HUES64 (cell line): ENCODE measurements around the gene IGFBP5.

Experiments
- H3K27ac ChIP-seq: 2 replicates; pipeline ENCODE4 v1.7.0; 2013; ENCODE audit warnings: low read depth, low read length, inconsistent platforms
- H3K27me3 ChIP-seq: 2 replicates; pipeline ENCODE4 v1.6.1; 2013; ENCODE audit warnings: mild to moderate bottlenecking, low read length; ENCODE audit not compliant: insufficient read depth
- H3K36me3 ChIP-seq: 2 replicates; pipeline ENCODE4 v1.6.1; 2013; ENCODE audit warnings: mild to moderate bottlenecking, low read length; ENCODE audit not compliant: insufficient read depth
- H3K4me1 ChIP-seq: 2 replicates; pipeline ENCODE4 v1.6.1; 2013; ENCODE audit warnings: mild to moderate bottlenecking, low read length, moderate library complexity; ENCODE audit not compliant: insufficient read depth
- H3K4me3 ChIP-seq: 2 replicates; pipeline ENCODE4 v1.5.1; 2013; ENCODE audit warnings: mild to moderate bottlenecking, low read length, moderate library complexity
- H3K9ac ChIP-seq: 2 replicates; pipeline ENCODE4 v1.6.1; 2013; ENCODE audit warnings: mild to moderate bottlenecking, low read depth, low read length
- H3K9me3 ChIP-seq: 2 replicates; pipeline ENCODE4 v1.6.1; 2013; ENCODE audit warnings: low read depth, low read length; ENCODE audit not compliant: insufficient read depth
- WGBS: fragments of 150-250, 120-280 bp; methylation state at CpG from one replicate; pipeline ENCODE4 v1.1.7; 2013; ENCODE audit warnings: missing lambda C conversion rate; 5-methylcytosine and 5-hydroxymethylcytosine counted together

The IGFBP5 gene

GRCh38 chr2:216677439-216678097 lies 17.8 kb downstream of the IGFBP5 start:
- H3K9ac ChIP-seq = no peak overlapping the region
- no peaks in the 10 kb centered on the region for H3K27me3 ChIP-seq
- no peak overlapping the region for H3K27ac ChIP-seq
- H3K4me1 ChIP-seq = no peaks in the 10 kb centered on the region
- H3K36me3 ChIP-seq = peaks cover 4% of the 10 kb centered on the region; the same call in 1 of the 2 replicates
- H3K9me3 ChIP-seq = no peaks in the 10 kb centered on the region
- 93% methylated on average over 9 of the region's 9 CpGs for WGBS
- H3K4me3 ChIP-seq = no peak overlapping the region

GRCh38 chr2:216676630-216677029 lies 18.7 kb downstream of the IGFBP5 start:
- H3K9me3 ChIP-seq = no peaks in the 10 kb centered on the region
- no peak overlapping the region for H3K4me3 ChIP-seq
- WGBS = 92% methylated on average over 17 of the region's 17 CpGs

GRCh38 chr2:216674376-216674775 lies 21.0 kb downstream of the IGFBP5 start:
- Histone ChIP-seq H3K4me3 (no peak overlapping the region), H3K9me3 (no peaks in the 10 kb centered on the region), H3K27me3 (no peaks in the 10 kb centered on the region), H3K9ac (no peak overlapping the region), H3K27ac (no peak overlapping the region), H3K4me1 (no peaks in the 10 kb centered on the region), H3K36me3 (peaks cover 4% of the 10 kb centered on the region; the same call in 1 of the 2 replicates)
- WGBS = 95% methylated on average over 9 of the region's 9 CpGs

More at GRCh38 chr2:216676630-216677029, 18.7 kb downstream of the IGFBP5 start:
- H3K27ac ChIP-seq = no peak overlapping the region
- no peaks in the 10 kb centered on the region for H3K4me1 ChIP-seq
- no peaks in the 10 kb centered on the region for H3K27me3 ChIP-seq
- H3K9ac ChIP-seq = no peak overlapping the region
- peaks cover 4% of the 10 kb centered on the region; the same call in 1 of the 2 replicates for H3K36me3 ChIP-seq

GRCh38 chr2:216673609-216674008 lies 21.7 kb downstream of the IGFBP5 start:
- Histone ChIP-seq H3K4me1 (no peaks in the 10 kb centered on the region), H3K9ac (no peak overlapping the region), H3K9me3 (no peaks in the 10 kb centered on the region), H3K27ac (no peak overlapping the region), H3K36me3 (peaks cover 4% of the 10 kb centered on the region; the same call in 1 of the 2 replicates), H3K27me3 (no peaks in the 10 kb centered on the region), H3K4me3 (no peak overlapping the region)
- 94% methylated on average over 9 of the region's 9 CpGs for WGBS

- Histone ChIP-seq H3K27ac (no peak overlapping the region), H3K9me3 (no peaks in the 10 kb centered on the region), H3K36me3 (peaks cover 4% of the 10 kb centered on the region; the same call in 1 of the 2 replicates), H3K4me3 (no peak overlapping the region), H3K4me1 (no peaks in the 10 kb centered on the region), H3K27me3 (no peaks in the 10 kb centered on the region), H3K9ac (no peak overlapping the region)
- WGBS = 92% methylated on average over 10 of the region's 10 CpGs
These were observed 22.3 kb downstream of the IGFBP5 start for GRCh38 chr2:216673021-216673420.

GRCh38 chr2:216672466-216672865 lies 22.9 kb downstream of the IGFBP5 start:
- 95% methylated on average over 6 of the region's 10 CpGs for WGBS
- no peak overlapping the region for H3K27ac ChIP-seq
- H3K27me3 ChIP-seq = no peaks in the 10 kb centered on the region
- H3K9ac ChIP-seq = no peak overlapping the region
- H3K36me3 ChIP-seq = no peaks in the 10 kb centered on the region; the same call in 1 of the 2 replicates
- no peaks in the 10 kb centered on the region for H3K4me1 ChIP-seq
- no peaks in the 10 kb centered on the region for H3K9me3 ChIP-seq
- no peak overlapping the region for H3K4me3 ChIP-seq

GRCh38 chr2:216671791-216672343 lies 23.5 kb downstream of the IGFBP5 start:
- Histone ChIP-seq H3K4me1 (no peaks in the 10 kb centered on the region), H3K9ac (no peak overlapping the region), H3K9me3 (no peaks in the 10 kb centered on the region), H3K27ac (no peak overlapping the region), H3K4me3 (no peak overlapping the region), H3K36me3 (no peaks in the 10 kb centered on the region; the same call in 1 of the 2 replicates), H3K27me3 (no peaks in the 10 kb centered on the region)
- 88% methylated on average over 11 of the region's 12 CpGs for WGBS

- Histone ChIP-seq H3K36me3 (no peaks in the 10 kb centered on the region; the same call in 1 of the 2 replicates), H3K9ac (no peak overlapping the region), H3K9me3 (no peaks in the 10 kb centered on the region), H3K4me3 (no peak overlapping the region), H3K4me1 (peaks cover 2% of the 10 kb centered on the region; the same call in 1 of the 2 replicates), H3K27me3 (no peaks in the 10 kb centered on the region), H3K27ac (no peak overlapping the region)
- 92% methylated on average over 11 of the region's 11 CpGs for WGBS
These were observed 24.3 kb downstream of the IGFBP5 start for GRCh38 chr2:216671081-216671411.

- 90% methylated on average over 17 of the region's 17 CpGs for WGBS
- H3K9me3 ChIP-seq = no peaks in the 10 kb centered on the region
- no peak overlapping the region for H3K27ac ChIP-seq
- H3K9ac ChIP-seq = no peak overlapping the region
- peaks cover 6% of the 10 kb centered on the region for H3K4me1 ChIP-seq
- no peaks in the 10 kb centered on the region; the same call in 1 of the 2 replicates for H3K36me3 ChIP-seq
- H3K4me3 ChIP-seq = no peak overlapping the region
- H3K27me3 ChIP-seq = no peaks in the 10 kb centered on the region
These were observed 24.9 kb downstream of the IGFBP5 start for GRCh38 chr2:216670266-216671080.

GRCh38 chr2:216666461-216667233 lies 28.7 kb downstream of the IGFBP5 start:
- no peak overlapping the region for H3K27ac ChIP-seq

More at GRCh38 chr2:216666461-216667233, 28.7 kb downstream of the IGFBP5 start:
- peaks cover 14% of the 10 kb centered on the region for H3K4me1 ChIP-seq
- WGBS = 29% methylated on average over 9 of the region's 9 CpGs
- no peaks in the 10 kb centered on the region for H3K27me3 ChIP-seq
- H3K9me3 ChIP-seq = no peaks in the 10 kb centered on the region
- H3K4me3 ChIP-seq = no peak overlapping the region
- peaks cover 27% of the 10 kb centered on the region for H3K36me3 ChIP-seq
- H3K9ac ChIP-seq = no peak overlapping the region
